LNCAP (cell line): ENCODE measurements around the gene LMX1A.

Experiments
- TF ChIP-seq, protein P1 (sequence below): fragments of 450-650 bp; IDR thresholded peaks from 2 replicates; pipeline ENCODE4 v1.5.1; 2017; ENCODE audit warnings: mild to moderate bottlenecking

The LMX1A gene

DNA sequence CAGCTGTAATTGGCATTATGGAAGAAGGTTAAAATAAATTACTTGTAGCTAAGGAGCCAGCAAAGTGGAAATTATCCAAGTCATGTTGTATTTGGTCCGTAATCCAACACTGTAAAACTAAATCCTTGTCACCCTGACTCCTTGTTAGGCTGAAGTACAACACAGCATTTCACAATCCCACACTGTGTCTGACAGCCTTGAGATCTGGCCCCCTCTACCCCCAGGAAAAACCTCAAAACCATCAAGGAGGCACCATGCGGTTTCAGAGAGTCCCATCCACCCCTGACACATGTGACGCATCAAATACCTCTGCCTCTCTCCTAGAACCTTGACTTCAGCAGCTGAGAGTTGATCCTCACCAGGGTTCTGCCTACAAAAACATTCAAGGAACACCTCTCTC, 41.0 kb downstream of the LMX1A start:
- TF ChIP-seq, protein P1, sequence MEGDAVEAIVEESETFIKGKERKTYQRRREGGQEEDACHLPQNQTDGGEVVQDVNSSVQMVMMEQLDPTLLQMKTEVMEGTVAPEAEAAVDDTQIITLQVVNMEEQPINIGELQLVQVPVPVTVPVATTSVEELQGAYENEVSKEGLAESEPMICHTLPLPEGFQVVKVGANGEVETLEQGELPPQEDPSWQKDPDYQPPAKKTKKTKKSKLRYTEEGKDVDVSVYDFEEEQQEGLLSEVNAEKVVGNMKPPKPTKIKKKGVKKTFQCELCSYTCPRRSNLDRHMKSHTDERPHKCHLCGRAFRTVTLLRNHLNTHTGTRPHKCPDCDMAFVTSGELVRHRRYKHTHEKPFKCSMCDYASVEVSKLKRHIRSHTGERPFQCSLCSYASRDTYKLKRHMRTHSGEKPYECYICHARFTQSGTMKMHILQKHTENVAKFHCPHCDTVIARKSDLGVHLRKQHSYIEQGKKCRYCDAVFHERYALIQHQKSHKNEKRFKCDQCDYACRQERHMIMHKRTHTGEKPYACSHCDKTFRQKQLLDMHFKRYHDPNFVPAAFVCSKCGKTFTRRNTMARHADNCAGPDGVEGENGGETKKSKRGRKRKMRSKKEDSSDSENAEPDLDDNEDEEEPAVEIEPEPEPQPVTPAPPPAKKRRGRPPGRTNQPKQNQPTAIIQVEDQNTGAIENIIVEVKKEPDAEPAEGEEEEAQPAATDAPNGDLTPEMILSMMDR: no peak

DNA sequence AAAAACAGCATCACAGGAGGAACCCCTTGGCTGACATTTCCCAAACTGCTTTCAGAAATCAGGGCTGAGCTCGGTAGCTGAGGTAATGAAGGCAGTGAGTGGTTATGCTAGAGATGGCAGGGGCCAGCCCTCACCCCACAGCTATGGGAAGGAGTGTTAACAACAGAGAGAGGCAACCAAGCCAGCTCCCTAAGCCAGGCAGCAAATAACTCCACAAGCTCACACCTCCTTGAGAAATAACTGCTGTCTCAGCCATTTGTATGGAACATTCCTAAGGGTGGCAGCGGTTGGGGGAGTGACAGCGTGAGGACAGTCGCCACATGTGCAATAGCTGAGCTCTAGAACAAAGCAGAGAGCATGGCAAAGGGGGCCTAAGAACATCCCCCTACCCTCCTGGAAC, 42.6 kb downstream of the LMX1A start:
- TF ChIP-seq, protein P1: no peak

DNA sequence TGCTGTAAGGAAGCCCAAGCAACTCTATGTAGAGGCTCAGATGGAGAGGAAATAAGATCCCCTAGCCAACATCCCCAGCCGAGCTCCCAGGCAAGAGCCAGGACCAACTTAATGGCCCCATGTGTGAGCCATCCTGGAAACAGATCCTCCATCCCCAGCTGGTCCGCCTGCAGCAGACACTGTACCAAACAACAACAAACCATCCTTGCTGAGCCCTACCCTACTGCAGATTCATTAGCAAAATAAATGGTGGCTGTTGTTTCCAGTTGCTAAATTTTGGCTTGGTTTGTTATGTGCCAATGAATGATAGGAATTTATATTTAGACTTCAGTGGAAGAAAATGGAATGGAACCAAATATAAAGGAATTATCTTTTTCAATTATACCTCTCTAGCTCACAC, 43.9 kb downstream of the LMX1A start:
- TF ChIP-seq, protein P1: no peak

DNA sequence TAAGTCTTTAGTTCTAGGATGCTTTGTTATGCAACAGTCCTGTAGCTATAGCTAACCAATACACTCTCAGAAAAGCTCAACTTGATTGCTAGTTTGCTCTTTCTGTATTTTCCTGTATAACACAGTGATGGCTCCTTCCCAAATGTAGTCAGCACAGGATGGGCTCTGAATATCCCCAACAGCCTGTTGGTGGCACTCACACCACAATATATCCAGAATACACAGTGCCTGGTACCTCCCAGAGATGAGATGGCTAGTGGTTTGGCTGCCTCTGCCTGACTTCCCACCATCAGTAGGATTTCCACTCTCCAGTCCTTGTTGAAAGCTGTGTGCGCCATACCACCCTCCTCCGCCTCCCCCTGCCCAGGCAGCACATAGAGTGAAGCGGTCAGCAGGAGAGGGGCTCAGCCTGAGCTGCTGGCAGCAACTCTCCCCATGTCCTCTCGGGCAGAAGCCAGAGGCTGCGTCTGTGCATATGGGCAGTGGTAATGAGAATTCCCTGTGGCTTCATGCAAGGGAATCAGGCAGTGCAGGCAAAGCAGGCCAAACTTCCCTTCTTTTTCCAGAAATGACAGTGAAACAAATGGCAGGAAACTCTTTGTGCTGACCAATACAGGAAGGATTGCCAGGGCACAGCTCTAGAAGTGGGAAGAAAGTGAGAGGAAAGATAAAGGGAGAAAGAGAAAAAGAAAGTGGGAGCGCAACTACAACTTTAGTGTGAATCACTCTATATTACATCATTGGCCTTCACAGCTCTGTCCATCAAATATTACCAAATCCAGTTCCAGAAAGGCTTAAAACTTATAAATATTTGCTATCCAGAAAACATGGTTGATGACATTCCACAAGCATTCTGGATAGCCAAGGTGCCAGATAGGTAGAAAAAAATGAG, 49.7 kb downstream of the LMX1A start:
- TF ChIP-seq, protein P1: no peak

DNA sequence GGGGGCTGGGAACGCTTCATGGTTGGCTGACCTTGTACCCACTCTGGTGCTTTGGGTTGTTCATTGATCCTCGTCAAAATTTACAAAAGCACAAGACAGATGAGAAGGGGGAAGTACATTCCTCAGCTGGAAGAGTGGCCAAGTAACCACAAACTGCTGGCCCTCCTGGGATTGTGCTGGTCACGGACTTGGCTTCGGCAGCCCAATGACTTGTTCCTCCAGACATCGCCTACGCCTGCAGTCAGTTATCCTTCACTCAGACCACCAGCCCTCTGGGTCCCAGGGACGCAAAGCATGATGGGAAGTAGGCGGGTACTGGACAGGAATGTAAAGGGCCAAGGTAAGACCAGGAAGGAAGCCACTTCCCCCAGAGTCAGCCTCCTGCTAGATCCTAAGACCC, 53.1 kb downstream of the LMX1A start:
- TF ChIP-seq, protein P1: no peak

DNA sequence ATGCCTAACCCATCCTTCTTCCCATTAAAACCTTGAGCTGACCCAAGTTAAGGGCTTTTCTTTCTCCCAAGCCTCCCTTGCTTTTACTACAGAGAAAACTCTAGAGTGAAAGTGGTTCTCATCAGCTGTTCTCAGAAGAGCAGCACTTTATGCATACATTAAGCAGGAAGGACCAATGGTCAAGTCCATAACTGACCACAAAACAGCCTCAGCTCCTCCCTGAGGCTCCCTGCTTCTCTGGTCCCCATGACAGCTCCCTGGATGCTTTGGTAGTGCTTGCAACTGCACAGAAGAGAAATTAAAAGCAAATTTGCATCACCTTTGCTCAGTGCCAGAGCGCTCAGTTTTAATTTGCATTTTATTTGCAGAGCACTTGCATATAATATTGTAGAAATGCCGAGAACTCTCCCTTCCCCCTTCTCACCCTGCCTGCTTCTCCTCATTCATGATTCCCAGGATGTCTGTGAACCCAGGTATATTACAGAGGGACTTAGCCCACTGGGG, 56.1 kb downstream of the LMX1A start:
- TF ChIP-seq, protein P1: no peak

DNA sequence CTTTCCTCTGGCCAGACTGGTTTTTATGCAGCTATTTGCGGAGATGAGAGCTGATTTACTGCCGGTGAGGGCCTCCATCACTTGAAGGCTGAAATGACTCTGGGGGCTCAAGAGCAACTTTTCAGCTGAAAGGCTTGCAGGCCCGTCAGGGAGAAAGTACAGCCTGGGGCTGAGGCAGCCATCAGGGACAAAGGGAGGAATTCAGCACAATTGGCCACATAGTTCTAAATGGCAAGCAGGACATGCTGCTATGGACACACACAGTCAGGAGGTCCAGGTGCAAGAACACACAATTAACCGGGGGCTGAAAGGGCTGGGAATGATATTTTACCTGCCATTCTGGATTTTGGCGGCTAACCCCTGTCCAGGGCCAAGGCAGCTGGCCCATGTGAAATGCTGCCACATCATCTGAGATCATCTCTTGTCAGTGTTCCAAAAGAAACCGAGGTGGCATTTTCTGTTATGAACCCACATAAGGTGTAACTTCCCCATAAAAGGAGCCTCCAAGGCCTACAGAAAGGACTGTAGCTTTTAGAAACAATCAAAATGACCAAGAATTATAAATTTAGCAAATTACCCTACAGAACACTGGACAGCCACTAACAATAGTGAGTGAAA, 58.2 kb downstream of the LMX1A start:
- TF ChIP-seq, protein P1: no peak
